Cardiac fibroblast (primary cell): ENCODE data around the gene TECPR2.
A peak's percentile ranks its signal among the peaks of the same experiment; 100 is the strongest.
"Not testable (repeated sequence)": the region's sequence is repeated elsewhere in the genome, so short reads cannot be mapped to it uniquely, and the experiment has no call there.

Experiments used
- DNase-seq, 2 donors: peaks; one replicate each; pipeline versions ENCODE4 v3.0.0 to v3.0.0-alpha.2; 2010; ENCODE audit warnings: low read depth in 2 of 2
- H3K4me3 ChIP-seq, 2 donors: replicated peaks in 1 of 2; 1 replicate in 1 of 2; 2 replicates in 1 of 2; pipeline ENCODE4 v1.5.1; 2011; ENCODE audit warnings: low read depth in 2 of 2, low read length in 2 of 2, mild to moderate bottlenecking in 2 of 2, moderate library complexity in 1 of 2
- TF ChIP-seq, protein P1 (sequence below): IDR thresholded peaks from one replicate; pipeline ENCODE4 v1.5.1; 2011; ENCODE audit warnings: low read depth, mild to moderate bottlenecking, low read length, inconsistent platforms

Gene TECPR2

DNA sequence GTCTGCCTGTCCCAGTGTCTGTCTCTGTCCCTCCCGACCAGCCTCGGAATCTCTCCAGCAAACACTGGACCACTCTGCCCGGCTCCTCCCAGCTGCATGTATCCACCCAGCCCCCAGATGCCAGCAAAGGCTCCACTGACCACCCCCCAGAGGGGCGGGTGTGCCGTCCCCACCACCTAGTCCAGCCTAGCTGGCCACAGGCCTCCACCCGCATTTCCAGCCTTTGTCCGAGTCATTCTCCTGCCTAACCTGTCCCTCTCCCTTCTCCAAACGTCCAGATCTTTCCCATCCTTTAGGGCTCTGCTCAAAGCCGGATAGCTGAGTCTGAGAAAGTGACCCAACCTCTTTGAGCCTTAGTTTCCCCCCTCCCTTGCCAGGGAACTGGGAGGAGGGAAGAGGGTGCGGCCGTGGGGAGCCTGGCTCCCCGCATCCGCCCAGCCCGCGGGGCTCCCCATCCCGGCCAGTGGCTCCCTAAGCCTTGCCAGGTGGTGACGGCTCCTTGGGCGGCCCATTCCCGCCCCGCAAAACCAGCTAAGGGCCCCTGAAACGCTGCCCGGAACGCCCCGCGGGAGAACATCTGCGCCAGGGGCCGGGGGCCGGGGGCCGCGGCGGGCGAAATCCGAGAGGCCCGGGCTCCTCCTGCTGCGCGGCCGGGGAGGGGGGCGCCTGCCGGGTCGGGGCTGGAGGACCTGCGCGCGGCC is 181.5 kb downstream of the TECPR2 start:
- DNase-seq: no peak
- H3K4me3 ChIP-seq: no peak overlapping the region
- TF ChIP-seq, protein P1, sequence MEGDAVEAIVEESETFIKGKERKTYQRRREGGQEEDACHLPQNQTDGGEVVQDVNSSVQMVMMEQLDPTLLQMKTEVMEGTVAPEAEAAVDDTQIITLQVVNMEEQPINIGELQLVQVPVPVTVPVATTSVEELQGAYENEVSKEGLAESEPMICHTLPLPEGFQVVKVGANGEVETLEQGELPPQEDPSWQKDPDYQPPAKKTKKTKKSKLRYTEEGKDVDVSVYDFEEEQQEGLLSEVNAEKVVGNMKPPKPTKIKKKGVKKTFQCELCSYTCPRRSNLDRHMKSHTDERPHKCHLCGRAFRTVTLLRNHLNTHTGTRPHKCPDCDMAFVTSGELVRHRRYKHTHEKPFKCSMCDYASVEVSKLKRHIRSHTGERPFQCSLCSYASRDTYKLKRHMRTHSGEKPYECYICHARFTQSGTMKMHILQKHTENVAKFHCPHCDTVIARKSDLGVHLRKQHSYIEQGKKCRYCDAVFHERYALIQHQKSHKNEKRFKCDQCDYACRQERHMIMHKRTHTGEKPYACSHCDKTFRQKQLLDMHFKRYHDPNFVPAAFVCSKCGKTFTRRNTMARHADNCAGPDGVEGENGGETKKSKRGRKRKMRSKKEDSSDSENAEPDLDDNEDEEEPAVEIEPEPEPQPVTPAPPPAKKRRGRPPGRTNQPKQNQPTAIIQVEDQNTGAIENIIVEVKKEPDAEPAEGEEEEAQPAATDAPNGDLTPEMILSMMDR: no peak

DNA sequence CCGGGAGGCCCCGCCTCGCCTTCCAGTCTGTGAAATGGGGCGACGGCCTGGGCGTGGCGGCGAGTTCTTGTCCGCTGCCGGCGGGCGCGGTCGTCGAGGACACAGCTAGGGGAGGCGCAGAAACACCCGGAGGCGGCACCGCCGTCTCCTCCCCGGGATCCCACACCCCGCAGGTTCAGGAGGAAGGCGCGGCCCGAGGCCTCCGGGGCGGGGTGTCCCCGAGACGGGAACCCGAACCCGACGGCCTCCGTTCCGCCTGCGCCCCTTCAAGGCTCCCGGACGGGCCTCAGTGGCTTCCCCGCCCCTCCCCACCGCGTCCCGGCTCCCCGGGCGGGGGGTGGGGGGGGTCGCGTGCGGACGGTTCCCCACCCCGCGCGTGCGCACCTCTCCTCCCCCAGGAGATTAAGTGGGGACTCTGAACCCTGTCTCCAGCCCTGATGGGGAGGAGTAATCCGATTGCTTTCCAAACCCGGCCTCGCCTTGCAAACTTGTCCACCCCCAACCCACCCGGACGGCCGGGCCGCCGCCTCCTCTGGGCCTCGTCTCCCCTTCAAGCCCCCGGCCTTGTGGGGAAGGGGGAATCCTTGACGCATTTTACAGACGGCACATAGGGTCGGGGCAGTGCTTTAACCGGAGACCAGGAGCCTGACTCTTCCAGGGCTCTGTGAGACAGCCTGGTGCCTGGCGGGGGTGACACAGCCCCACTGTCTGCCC is 182.2 kb downstream of the TECPR2 start:
- no peak for DNase-seq
- H3K4me3 ChIP-seq: no peak overlapping the region

DNA sequence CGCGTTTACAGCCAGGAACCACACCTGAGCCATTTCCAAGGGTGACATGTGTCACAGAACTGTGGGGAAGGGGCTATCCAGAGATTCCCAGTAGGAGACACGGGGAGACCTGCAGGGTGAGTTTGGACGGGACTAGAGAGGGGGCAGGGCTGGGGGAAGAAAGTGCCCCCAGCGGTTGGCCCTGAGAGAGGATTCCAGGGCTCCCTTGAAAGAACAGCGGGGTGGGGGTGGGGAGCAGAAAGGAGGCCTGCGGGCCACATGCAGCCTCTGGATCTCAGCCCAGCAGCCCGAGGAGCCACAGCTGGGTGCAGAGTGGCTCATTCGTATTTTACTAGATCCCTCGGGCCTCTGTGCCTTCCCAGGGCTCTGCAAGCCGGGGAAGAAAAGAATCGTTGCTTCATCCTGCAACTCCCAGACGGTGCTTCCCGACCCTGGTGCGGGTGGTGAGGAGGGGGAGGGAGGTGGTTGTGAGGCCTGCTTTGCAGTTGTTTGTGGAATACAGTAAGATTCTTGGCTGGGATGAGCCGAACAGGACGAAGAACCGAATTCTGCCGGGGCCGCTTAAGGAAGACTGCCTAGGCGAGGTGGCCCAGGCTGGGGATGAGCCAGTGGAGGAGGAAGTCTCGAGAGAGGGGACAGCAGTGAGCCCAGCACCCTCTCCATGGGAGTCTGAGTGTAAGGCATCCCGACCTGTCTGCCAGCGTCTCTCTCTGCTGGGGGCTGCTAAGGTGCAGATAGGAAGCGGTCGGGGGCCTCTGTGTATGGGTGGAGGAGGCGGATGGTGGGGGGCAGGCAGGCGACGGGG is 182.9 kb downstream of the TECPR2 start:
- H3K4me3 ChIP-seq: no peak overlapping the region
- peak; percentile 36 to 67 for DNase-seq
- TF ChIP-seq, protein P1: no peak

More for the DNA sequence above, 182.2 kb downstream of the TECPR2 start:
- TF ChIP-seq, protein P1: no peak

DNA sequence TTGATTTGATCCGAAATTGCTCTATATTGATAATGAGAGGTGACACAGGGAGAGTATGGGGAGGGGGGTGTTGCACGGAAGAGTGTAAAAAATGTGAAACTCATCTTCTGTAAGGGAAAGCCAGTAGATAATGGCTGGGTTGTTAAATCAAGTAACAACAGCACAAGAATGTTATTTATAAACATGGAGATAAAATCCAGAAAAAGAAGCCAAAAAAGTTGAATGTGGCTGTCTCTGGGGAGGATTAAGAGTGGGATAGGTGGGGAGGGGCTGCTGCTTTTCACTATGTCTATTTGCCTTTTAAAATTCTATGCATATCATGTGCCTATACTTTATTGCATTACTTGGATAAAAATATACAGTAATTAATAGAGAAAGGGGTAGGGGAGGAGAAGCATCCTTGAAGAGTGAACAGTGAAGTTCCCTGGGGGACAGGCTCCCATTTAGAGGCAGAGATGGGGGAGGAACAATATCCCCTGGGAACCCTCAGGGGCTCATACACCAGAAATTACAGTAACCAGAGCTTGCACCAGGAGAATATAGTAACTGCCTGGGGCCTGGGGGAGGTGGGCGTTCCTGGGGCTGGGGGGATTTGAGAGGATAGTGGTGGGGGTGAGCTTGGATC is 186.0 kb downstream of the TECPR2 start:
- H3K4me3 ChIP-seq: no peak overlapping the region
- no peak for DNase-seq
- TF ChIP-seq, protein P1: no peak

DNA sequence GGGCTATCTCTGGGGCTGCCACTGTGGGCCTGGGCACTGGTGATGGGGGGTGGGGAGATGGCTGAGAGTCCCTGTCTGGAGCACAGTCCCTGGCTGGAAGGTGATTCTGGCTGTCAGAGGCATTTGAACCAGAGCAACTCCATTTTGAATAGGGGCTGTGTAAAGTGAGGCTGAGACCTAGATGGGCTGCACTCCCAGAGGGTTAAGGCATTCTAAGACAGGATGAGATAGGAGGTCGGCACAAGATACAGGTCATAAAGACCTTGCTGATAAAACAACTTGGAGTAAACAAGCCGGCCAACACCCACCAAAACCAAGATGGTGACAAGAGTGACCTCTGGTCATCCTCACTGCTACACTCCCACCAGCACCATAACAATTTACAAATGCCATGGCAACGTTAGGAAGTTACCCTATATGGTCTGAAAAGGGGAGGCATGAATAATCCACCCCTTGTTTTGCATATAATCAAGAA is 188.2 kb downstream of the TECPR2 start:
- DNase-seq, H3K4me3 ChIP-seq: not testable (repeated sequence)
